Measurements from ENCODE around the gene SPINK8.

Gene SPINK8

GRCh38 chr3:48345946-48346572, 12.6 kb upstream of the SPINK8 start:
- TF ChIP-seq CTCF (IDR thresholded peaks at IDR 0.05; ENCODE audit: borderline replicate concordance, extremely low read depth, low read length, poor library complexity, severe bottlenecking) (no peak), EZH2 (IDR thresholded peaks at IDR 0.05; ENCODE audit: borderline replicate concordance, low read depth, low read length, severe bottlenecking) (no peak)
- Histone ChIP-seq H3K36me3 (ENCODE audit: insufficient read depth, low read length) (no peaks in the 10 kb centered on the region), H3K9ac (ENCODE audit: low read depth, low read length) (no peak overlapping the region), H3K4me2 (ENCODE audit: insufficient read depth, low read length) (no peak overlapping the region), H3K27me3 (ENCODE audit: insufficient read depth, low read length, poor library complexity) (peaks cover 20% of the 10 kb centered on the region), H4K20me1 (ENCODE audit: insufficient read depth, low read length) (no peaks in the 10 kb centered on the region), H3K4me3 (ENCODE audit: low read depth in 1 of 2, low read length in 2 of 2) (no peak overlapping the region), H3K27ac (ENCODE audit: low read length) (no peak overlapping the region), H3K9me3 (ENCODE audit: insufficient read depth, low read length, severe bottlenecking) (no peaks in the 10 kb centered on the region), H3K79me2 (ENCODE audit: insufficient read depth, low read length) (no peaks in the 10 kb centered on the region), H3K4me1 (ENCODE audit: insufficient read depth, low read length) (no peaks in the 10 kb centered on the region), H2AFZ (ENCODE audit: low read depth, low read length) (no peak overlapping the region)
- DNase-seq (no peak), ATAC-seq (ENCODE audit: insufficient read depth, low read depth) (no peak)

GRCh38 chr3:48344867-48345507, 11.5 kb upstream of the SPINK8 start:
- no peak for DNase-seq
- no peak overlapping the region for H3K27ac ChIP-seq (ENCODE audit: low read length)
- TF ChIP-seq CTCF (IDR thresholded peaks at IDR 0.05; ENCODE audit: borderline replicate concordance, extremely low read depth, low read length, poor library complexity, severe bottlenecking) (no peak), EZH2 (IDR thresholded peaks at IDR 0.05; ENCODE audit: borderline replicate concordance, low read depth, low read length, severe bottlenecking) (no peak)

GRCh38 chr3:48343432-48343831, 10.0 kb upstream of the SPINK8 start:
- H4K20me1 ChIP-seq (ENCODE audit: insufficient read depth, low read length): no peaks in the 10 kb centered on the region

More at GRCh38 chr3:48344867-48345507, 11.5 kb upstream of the SPINK8 start:
- H3K4me2 ChIP-seq (ENCODE audit: insufficient read depth, low read length): no peak overlapping the region
- H2AFZ ChIP-seq (ENCODE audit: low read depth, low read length): no peak overlapping the region
- no peaks in the 10 kb centered on the region for H3K79me2 ChIP-seq (ENCODE audit: insufficient read depth, low read length)
- H3K9ac ChIP-seq (ENCODE audit: low read depth, low read length): no peak overlapping the region
- no peaks in the 10 kb centered on the region for H4K20me1 ChIP-seq (ENCODE audit: insufficient read depth, low read length)
- no peaks in the 10 kb centered on the region for H3K36me3 ChIP-seq (ENCODE audit: insufficient read depth, low read length)
- H3K4me3 ChIP-seq (ENCODE audit: low read depth in 1 of 2, low read length in 2 of 2): no peak overlapping the region
- H3K4me1 ChIP-seq (ENCODE audit: insufficient read depth, low read length): no peaks in the 10 kb centered on the region
- ATAC-seq (ENCODE audit: insufficient read depth, low read depth): no peak
- H3K9me3 ChIP-seq (ENCODE audit: insufficient read depth, low read length, severe bottlenecking): no peaks in the 10 kb centered on the region
- H3K27me3 ChIP-seq (ENCODE audit: insufficient read depth, low read length, poor library complexity): peaks cover 20% of the 10 kb centered on the region

More at GRCh38 chr3:48343432-48343831, 10.0 kb upstream of the SPINK8 start:
- Histone ChIP-seq H3K4me2 (ENCODE audit: insufficient read depth, low read length) (no peak overlapping the region), H3K36me3 (ENCODE audit: insufficient read depth, low read length) (no peaks in the 10 kb centered on the region), H3K4me3 (ENCODE audit: low read depth in 1 of 2, low read length in 2 of 2) (no peak overlapping the region), H3K27me3 (ENCODE audit: insufficient read depth, low read length, poor library complexity) (peaks cover 13% of the 10 kb centered on the region), H3K27ac (ENCODE audit: low read length) (no peak overlapping the region), H3K9me3 (ENCODE audit: insufficient read depth, low read length, severe bottlenecking) (no peaks in the 10 kb centered on the region), H3K9ac (ENCODE audit: low read depth, low read length) (no peak overlapping the region), H2AFZ (ENCODE audit: low read depth, low read length) (no peak overlapping the region), H3K4me1 (ENCODE audit: insufficient read depth, low read length) (no peaks in the 10 kb centered on the region), H3K79me2 (ENCODE audit: insufficient read depth, low read length) (no peaks in the 10 kb centered on the region)
- DNase-seq (no peak), ATAC-seq (ENCODE audit: insufficient read depth, low read depth) (no peak)
- TF ChIP-seq EZH2 (IDR thresholded peaks at IDR 0.05; ENCODE audit: borderline replicate concordance, low read depth, low read length, severe bottlenecking): no peak
- TF ChIP-seq CTCF (IDR thresholded peaks at IDR 0.05; ENCODE audit: borderline replicate concordance, extremely low read depth, low read length, poor library complexity, severe bottlenecking): no peak
